NCI-H345 treated with DMSO at 0.1 percent for 48 hours (cell line): Measurements from ENCODE around the gene ANKFN1.

ENCODE experiments used
- DNase-seq: peaks from one replicate; lab custom pipeline; 2025; ENCODE audit not compliant: unreplicated experiment; lab: John Stamatoyannopoulos, UW

ANKFN1 gene

GRCh38 chr17:56178203-56178602 is 24.9 kb downstream of the ANKFN1 start:
- DNase-seq = no peak

- no peak for DNase-seq
Measured at GRCh38 chr17:56182081-56182480, 28.8 kb downstream of the ANKFN1 start.

GRCh38 chr17:56184650-56185049 is 31.4 kb downstream of the ANKFN1 start:
- no peak for DNase-seq

- DNase-seq = no peak
Measured at GRCh38 chr17:56185491-56186221, 32.4 kb downstream of the ANKFN1 start.

GRCh38 chr17:56186222-56186786 is 33.0 kb downstream of the ANKFN1 start:
- no peak for DNase-seq

GRCh38 chr17:56203430-56203829 is 50.2 kb downstream of the ANKFN1 start:
- no peak for DNase-seq

GRCh38 chr17:56206351-56206750 is 53.1 kb downstream of the ANKFN1 start:
- no peak for DNase-seq

GRCh38 chr17:56213031-56213430 is 59.8 kb downstream of the ANKFN1 start:
- no peak for DNase-seq

GRCh38 chr17:56217921-56218320 is 64.6 kb downstream of the ANKFN1 start:
- DNase-seq = no peak

GRCh38 chr17:56222255-56222654 is 69.0 kb downstream of the ANKFN1 start:
- no peak for DNase-seq

- no peak for DNase-seq
Measured at GRCh38 chr17:56230660-56231059, 77.4 kb downstream of the ANKFN1 start.

GRCh38 chr17:56231252-56231651 is 78.0 kb downstream of the ANKFN1 start:
- no peak for DNase-seq

- no peak for DNase-seq
Measured at GRCh38 chr17:56231693-56232092, 78.4 kb downstream of the ANKFN1 start.

- no peak for DNase-seq
Measured at GRCh38 chr17:56244268-56244890, 91.1 kb downstream of the ANKFN1 start.

- no peak for DNase-seq
Measured at GRCh38 chr17:56247816-56248215, 94.5 kb downstream of the ANKFN1 start.

- no peak for DNase-seq
Measured at GRCh38 chr17:56257075-56257474, 103.8 kb downstream of the ANKFN1 start.

GRCh38 chr17:56260376-56261002 is 107.2 kb downstream of the ANKFN1 start:
- DNase-seq = no peak

GRCh38 chr17:56262803-56263202 is 109.5 kb downstream of the ANKFN1 start:
- DNase-seq = no peak

- DNase-seq = no peak
Measured at GRCh38 chr17:56269556-56270389, 116.5 kb downstream of the ANKFN1 start.

- DNase-seq = no peak
Measured at GRCh38 chr17:56274491-56274890, 121.2 kb downstream of the ANKFN1 start.

- DNase-seq = no peak
Measured at GRCh38 chr17:56284482-56284881, 131.2 kb downstream of the ANKFN1 start.
